NT2/D1 (cell line): ENCODE data around the gene AP1M2.
"Not testable (repeated sequence)": the region's sequence is repeated elsewhere in the genome, so short reads cannot be mapped to it uniquely, and the experiment has no call there.

Experiments used
- SUZ12 ChIP-seq: IDR thresholded peaks from 2 replicates; pipeline ENCODE4 v1.6.1; 2011; ENCODE audit not compliant: insufficient read length, insufficient read depth; ENCODE audit errors: extremely low read depth
- YY1 ChIP-seq: IDR thresholded peaks from 2 replicates; pipeline ENCODE4 v1.6.1; 2011; ENCODE audit not compliant: insufficient read length, insufficient read depth
- ZNF274 ChIP-seq: IDR thresholded peaks from 2 replicates; pipeline ENCODE4 v1.6.1; 2011; ENCODE audit warnings: mild to moderate bottlenecking, low read depth, low read length

DNA sequence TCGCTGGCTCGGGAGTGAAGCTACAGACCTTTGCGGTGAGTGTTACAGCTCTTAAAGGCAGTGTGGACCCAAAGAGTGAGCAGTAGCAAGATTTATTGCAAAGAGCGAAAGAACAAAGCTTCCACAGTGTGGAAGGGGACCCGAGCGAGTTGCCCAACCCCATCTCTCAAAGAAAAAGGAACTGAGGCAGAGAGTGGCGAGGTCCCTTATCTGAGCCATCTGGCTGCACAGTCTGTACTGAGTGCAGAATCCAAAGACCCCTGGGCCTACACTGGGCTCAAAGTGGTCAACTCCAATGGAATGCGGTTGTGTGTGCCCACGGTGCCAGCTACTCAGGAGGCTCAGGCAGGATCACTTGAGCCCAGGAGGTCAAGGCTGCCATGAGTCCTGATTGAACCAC lies 48.1 kb downstream of the AP1M2 start:
- not testable (repeated sequence) for TF ChIP-seq ZNF274, YY1, SUZ12
